Type B pancreatic cell (in vitro differentiated cells): ENCODE results near the gene APOBEC3H. TPM values are rescaled to one million over a fixed set of nuclear protein-coding genes. Genes with fewer than 3 reads are reported as not detected.

Experiments
- DNase-seq: peaks from one replicate; pipeline ENCODE4 v3.0.0; 2021; ENCODE audit warnings: mixed read lengths; ENCODE audit not compliant: unreplicated experiment; ENCODE audit errors: extremely low spot score
- H3K27ac Mint-ChIP-seq: 2 replicates; pipeline ENCODE4 v1.8.0; 2021; ENCODE audit warnings: mild to moderate bottlenecking, mixed read lengths
- H3K27me3 Mint-ChIP-seq: 2 replicates; pipeline ENCODE4 v1.8.0; 2021; ENCODE audit warnings: mixed read lengths
- H3K36me3 Mint-ChIP-seq: 2 replicates; pipeline ENCODE4 v1.8.0; 2021; ENCODE audit warnings: mixed read lengths
- H3K4me1 Mint-ChIP-seq: one replicate; pipeline ENCODE4 v1.8.0; 2021; ENCODE audit warnings: mixed read lengths; ENCODE audit not compliant: unreplicated experiment
- H3K4me3 Mint-ChIP-seq: 2 replicates; pipeline ENCODE4 v1.8.0; 2021; ENCODE audit warnings: mild to moderate bottlenecking, mixed read lengths
- H3K9me3 Mint-ChIP-seq: 2 replicates; pipeline ENCODE4 v1.8.0; 2021; ENCODE audit warnings: mixed read lengths
- CTCF ChIP-seq: fragments of 200-600 bp; sonication (generic); conservative IDR thresholded peaks from 2 replicates; pipeline ENCODE4 v1.5.0; 2021; ENCODE audit warnings: antibody characterized with exemption, mild to moderate bottlenecking
- total RNA-seq: library from RNA; stranded (reverse); gene quantifications from 2 replicates; pipeline ENCODE4 v1.2.1, GENCODE V29; 2021; ENCODE audit warnings: low replicate concordance

The APOBEC3H gene
- total RNA-seq, 1 donor from 2014 or later, result 0.63 TPM

DNA sequence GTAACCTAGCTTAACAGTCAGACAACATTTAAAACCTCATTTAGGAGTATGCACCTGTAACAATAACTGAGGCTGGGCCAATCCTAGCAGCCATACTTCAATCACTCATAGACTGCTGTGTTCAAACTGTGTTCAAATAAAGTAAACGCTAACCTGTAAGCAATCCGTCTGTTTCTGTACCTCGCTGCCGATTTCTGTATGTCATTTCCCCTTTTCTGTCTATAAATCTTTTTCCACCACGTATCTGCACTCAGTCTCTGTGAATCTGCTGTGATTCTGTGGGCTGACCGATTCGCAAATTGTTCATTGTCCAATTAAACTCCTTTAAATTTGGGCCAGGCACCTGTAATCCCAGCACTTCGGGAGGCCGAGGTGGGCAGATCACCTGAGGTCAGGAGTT is 12.3 kb downstream of the APOBEC3H start:
- Mint-ChIP-seq H3K4me1 (peaks cover 16% of the 10 kb centered on the region), H3K36me3 (no peaks in the 10 kb centered on the region), H3K27me3 (peaks cover 4% of the 10 kb centered on the region), H3K4me3 (no peak overlapping the region), H3K27ac (no peak overlapping the region), H3K9me3 (no peaks in the 10 kb centered on the region)
- no peak for TF ChIP-seq CTCF
- DNase-seq, result no peak

GRCh38 chr22:39110631-39111561 is 13.9 kb downstream of the APOBEC3H start:
- Mint-ChIP-seq H3K27me3 (peaks cover 9% of the 10 kb centered on the region), H3K27ac (peak overlapping the region; percentile 90), H3K4me1 (peaks cover 23% of the 10 kb centered on the region), H3K36me3 (no peaks in the 10 kb centered on the region), H3K9me3 (no peaks in the 10 kb centered on the region), H3K4me3 (peak overlapping the region; percentile 58)
- TF ChIP-seq CTCF, result no peak
- no peak for DNase-seq

DNA sequence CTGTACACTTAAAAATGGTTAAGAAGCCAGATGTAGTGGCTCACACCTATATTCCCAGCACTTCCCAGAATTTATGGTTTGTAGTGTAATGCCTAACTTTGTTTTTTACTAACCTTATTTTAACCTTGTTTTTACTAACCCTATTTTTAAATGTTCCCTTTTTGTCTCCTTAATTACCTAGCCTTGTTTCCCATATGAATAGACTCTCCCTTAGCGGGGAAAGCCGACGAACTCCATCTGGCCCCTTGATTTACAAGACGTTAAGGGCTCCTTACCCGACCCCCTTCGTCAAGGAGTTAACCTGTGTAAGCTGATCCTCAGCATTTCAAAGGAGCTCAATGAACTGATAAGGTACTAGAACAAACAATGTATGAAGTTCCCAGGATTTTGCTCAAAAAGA is 17.1 kb downstream of the APOBEC3H start:
- peak overlapping the region; percentile 12 for H3K27ac Mint-ChIP-seq
- peaks cover 30% of the 10 kb centered on the region for H3K4me1 Mint-ChIP-seq
- peak overlapping the region; percentile 16 for H3K4me3 Mint-ChIP-seq
- peaks cover 13% of the 10 kb centered on the region for H3K27me3 Mint-ChIP-seq
- no peaks in the 10 kb centered on the region for H3K9me3 Mint-ChIP-seq
- H3K36me3 Mint-ChIP-seq, result no peaks in the 10 kb centered on the region
- no peak for TF ChIP-seq CTCF
- no peak for DNase-seq

DNA sequence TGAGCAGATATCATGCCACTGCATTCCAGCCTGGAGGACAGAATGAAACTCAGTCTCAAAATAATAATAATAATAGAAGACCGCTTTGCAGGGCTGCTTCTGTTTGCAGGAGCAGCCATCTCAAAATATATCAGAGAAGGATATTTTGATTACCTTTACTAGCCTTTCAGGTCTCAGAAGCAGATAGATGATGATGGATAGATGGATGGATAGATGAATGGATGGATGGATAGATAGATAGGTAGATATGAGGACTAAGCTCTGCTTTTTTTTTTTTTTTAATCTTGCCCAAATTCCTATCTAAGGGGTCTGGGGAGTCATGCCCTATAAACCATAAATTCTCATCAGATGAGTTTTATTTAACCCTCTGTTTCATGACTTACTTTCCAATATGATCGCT is 18.5 kb downstream of the APOBEC3H start:
- TF ChIP-seq CTCF, result no peak
- Mint-ChIP-seq H3K9me3 (no peaks in the 10 kb centered on the region), H3K27me3 (peaks cover 13% of the 10 kb centered on the region), H3K36me3 (no peaks in the 10 kb centered on the region), H3K27ac (no peak overlapping the region), H3K4me1 (peaks cover 30% of the 10 kb centered on the region), H3K4me3 (no peak overlapping the region)
- no peak for DNase-seq

- H3K27me3 Mint-ChIP-seq, result peaks cover 13% of the 10 kb centered on the region
Observed at GRCh38 chr22:39115977-39116621, 19.1 kb downstream of the APOBEC3H start.

More at GRCh38 chr22:39115977-39116621, 19.1 kb downstream of the APOBEC3H start:
- Mint-ChIP-seq H3K27ac (no peak overlapping the region), H3K4me1 (peaks cover 25% of the 10 kb centered on the region), H3K4me3 (no peak overlapping the region), H3K36me3 (no peaks in the 10 kb centered on the region), H3K9me3 (no peaks in the 10 kb centered on the region)
- DNase-seq, result no peak
- no peak for TF ChIP-seq CTCF
